T-cell (primary cell): Measurements from ENCODE around the gene GLB1L3. TPM values are rescaled to one million over a fixed set of nuclear protein-coding genes. Genes with fewer than 3 reads are reported as not detected.

Source experiments
- ATAC-seq, 4 experiments: fragments of 200-7000 bp in 3 of 4; fragments of 150-1000 bp in 1 of 4; cut with Tn5 transposase; replicated peaks in 1 of 4; 1 replicate in 3 of 4; 2 replicates in 1 of 4; pipeline ENCODE4 v1.10.0; 2021; ENCODE audit warnings: moderate library complexity in 3 of 4, mild to moderate bottlenecking in 2 of 4, moderate number of reproducible peaks in 1 of 4
- CTCF ChIA-PET, 2 donors: fragments of 300-600 bp; sonication (Branson Sonifier 250); formaldehyde crosslinking; loops; one replicate each; lab custom pipeline; 2022; ENCODE audit warnings: antibody characterized with exemption in 2 of 2; lab: Charles Lee
- POLR2A ChIA-PET, 2 donors: fragments of 300-600 bp; sonication (Branson Sonifier 250); formaldehyde crosslinking; loops; one replicate each; lab custom pipeline; 2022; ENCODE audit warnings: antibody characterized with exemption in 2 of 2; lab: Charles Lee
- DNase-seq, 35 experiments: peaks; one replicate each; pipeline versions ENCODE4 v3.0.0 to v3.0.0-alpha.2; 2013 to 2023
- H3K27ac ChIP-seq: one replicate; pipeline ENCODE4 v1.5.1; 2013; ENCODE audit warnings: low read length
- H3K27me3 ChIP-seq, 2 experiments: replicated peaks in 1 of 2; 1 replicate in 1 of 2; 2 replicates in 1 of 2; pipeline versions ENCODE4 v1.6.1 to v1.7.0; 2013; ENCODE audit warnings: low read length in 1 of 2, mixed read lengths in 1 of 2; ENCODE audit not compliant: control insufficient read depth in 2 of 2, insufficient read depth in 2 of 2; ENCODE audit errors: extremely low read depth in 1 of 2
- H3K36me3 ChIP-seq, 2 donors: 1 replicate in 1 of 2; 2 replicates in 1 of 2; pipeline versions ENCODE4 v1.6.1 to v1.7.0; 2013; ENCODE audit warnings: low read length in 1 of 2; ENCODE audit not compliant: control insufficient read depth in 2 of 2, insufficient read depth in 1 of 2; ENCODE audit errors: extremely low read depth in 1 of 2
- H3K4me1 ChIP-seq, 2 experiments: 1 replicate in 1 of 2; 2 replicates in 1 of 2; pipeline versions ENCODE4 v1.6.1 to v1.7.0; 2013; ENCODE audit warnings: low read length in 2 of 2, mixed read lengths in 1 of 2; ENCODE audit not compliant: insufficient read depth in 2 of 2, control insufficient read depth in 1 of 2; ENCODE audit errors: extremely low read depth in 1 of 2
- H3K4me3 ChIP-seq, 2 donors: 1 replicate in 1 of 2; 2 replicates in 1 of 2; pipeline versions ENCODE4 v1.5.1 to v1.7.0; 2013; ENCODE audit warnings: mild to moderate bottlenecking in 2 of 2, low read length in 1 of 2, moderate library complexity in 1 of 2; ENCODE audit not compliant: control insufficient read depth in 1 of 2; ENCODE audit errors: extremely low read depth in 1 of 2
- H3K9me3 ChIP-seq: 2 replicates; pipeline ENCODE4 v1.7.0; 2013
- H3K27ac Mint-ChIP-seq, 2 donors: one replicate each; pipeline ENCODE4 v1.8.0; 2020 to 2021; ENCODE audit warnings: mild to moderate bottlenecking in 2 of 2, mixed read lengths in 2 of 2
- H3K27me3 Mint-ChIP-seq, 2 donors: one replicate each; pipeline ENCODE4 v1.8.0; 2021 to 2022; ENCODE audit warnings: mixed read lengths in 2 of 2
- H3K36me3 Mint-ChIP-seq: one replicate; pipeline ENCODE4 v1.8.0; 2021; ENCODE audit warnings: mixed read lengths
- H3K4me1 Mint-ChIP-seq, 3 donors: one replicate each; pipeline ENCODE4 v1.8.0; 2020 to 2022; ENCODE audit warnings: mixed read lengths in 3 of 3, mild to moderate bottlenecking in 1 of 3
- H3K4me3 Mint-ChIP-seq, 3 donors: one replicate each; pipeline ENCODE4 v1.8.0; 2020 to 2022; ENCODE audit warnings: mild to moderate bottlenecking in 3 of 3, mixed read lengths in 3 of 3, moderate library complexity in 3 of 3
- H3K9me3 Mint-ChIP-seq, 3 donors: one replicate each; pipeline ENCODE4 v1.8.0; 2020 to 2022; ENCODE audit warnings: mixed read lengths in 3 of 3
- WGBS: methylation state at CpG from one replicate; pipeline ENCODE4 v1.1.5; 2013; ENCODE audit warnings: missing lambda C conversion rate; ENCODE audit not compliant: insufficient coverage; 5-methylcytosine and 5-hydroxymethylcytosine counted together
- total RNA-seq, 35 experiments: library from RNA in 6 of 35; stranded (reverse) in 6 of 35; fragments of 120-200 nt in 1 of 35; gene quantifications; one replicate each; pipeline versions ENCODE4 v1.2.1 to v1.2.4 and lab custom pipeline; 2013 to 2026

The GLB1L3 gene
- total RNA-seq, 5 donors from 2014 or later (not counting 1 experiment from before 2014, with no cell fraction given), result 1.3 to 2.8 (median 1.9) TPM

DNA sequence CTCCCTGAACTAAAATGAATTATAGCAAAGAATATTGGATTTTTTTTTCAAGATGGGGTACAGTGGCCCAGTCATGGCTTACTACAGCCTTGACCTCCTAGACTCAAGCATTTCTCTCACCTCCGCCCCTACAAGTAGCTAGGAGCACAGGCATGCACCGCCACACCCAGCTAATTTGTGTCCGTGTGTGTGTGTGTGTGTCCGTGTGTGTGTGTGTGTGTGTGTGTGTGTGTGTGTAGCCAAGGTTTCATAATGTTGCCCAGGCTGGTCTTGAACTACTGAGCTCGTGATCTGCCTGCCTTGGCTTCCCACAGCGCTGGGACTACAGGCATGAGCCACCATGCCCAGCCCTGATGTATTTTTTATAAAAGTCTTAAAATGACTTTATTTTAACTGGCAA is 35.6 kb upstream of the GLB1L3 start:
- Histone ChIP-seq H3K4me3 (no peak overlapping the region), H3K27ac (no peak overlapping the region), H3K36me3 (peaks cover 20 to 89% of the 10 kb centered on the region in 2 donors), H3K27me3 (no peaks in the 10 kb centered on the region), H3K4me1 (no peaks in the 10 kb centered on the region), H3K9me3 (no peaks in the 10 kb centered on the region)
- peaks cover 0 to 2% (median 0%) of the 10 kb centered on the region in 3 donors for H3K4me1 Mint-ChIP-seq
- H3K4me3 Mint-ChIP-seq, result no peak overlapping the region
- DNase-seq (no peak), ATAC-seq (no peak)
- ChIA-PET POLR2A (interaction anchor here in 1 of 2 donors (0.6 kb wide), 1 partner anchor 21 kb away, joined by 4 read pairs; no protein-coding TSS in a partner anchor), CTCF (interaction anchor here (0.6 to 1.1 kb wide), 2 partner anchors 11 to 79 kb away, joined by 3 to 4 read pairs; no protein-coding TSS in a partner anchor)
- WGBS, result no CpG with 5 or more reads among the region's 6 CpGs
- H3K27ac Mint-ChIP-seq, result no peak overlapping the region
- H3K9me3 Mint-ChIP-seq, result no peaks in the 10 kb centered on the region
- no peaks in the 10 kb centered on the region for H3K27me3 Mint-ChIP-seq
- peaks cover 54% of the 10 kb centered on the region for H3K36me3 Mint-ChIP-seq

DNA sequence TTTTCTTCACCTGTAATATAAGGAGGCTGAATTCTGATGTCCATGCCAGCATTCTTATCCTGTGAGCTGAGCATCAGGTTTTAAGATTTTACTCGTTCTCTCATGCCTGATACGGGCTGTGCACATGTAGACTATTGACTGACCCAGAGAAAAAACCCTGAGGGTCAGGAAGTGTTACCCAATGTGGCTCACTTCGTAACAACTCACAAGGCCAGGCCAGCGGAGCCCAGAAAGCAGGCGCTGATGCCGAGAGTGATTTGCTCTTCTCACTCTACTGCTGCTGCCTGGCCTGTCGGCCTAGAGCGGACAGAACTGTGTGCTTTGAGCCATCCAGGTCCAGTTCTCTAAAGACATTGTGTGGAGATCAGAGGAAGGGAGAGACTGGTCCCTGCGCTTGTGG is 33.8 kb upstream of the GLB1L3 start:
- 97% methylated on average over 3 of the region's 9 CpGs for WGBS
- ChIA-PET CTCF (no interaction called here), POLR2A (no interaction called here)
- peaks cover 0 to 2% (median 0%) of the 10 kb centered on the region in 3 donors for H3K4me1 Mint-ChIP-seq
- H3K36me3 ChIP-seq, result peaks cover 30 to 87% of the 10 kb centered on the region in 2 donors
- H3K9me3 ChIP-seq, result no peaks in the 10 kb centered on the region
- H3K36me3 Mint-ChIP-seq, result peaks cover 55% of the 10 kb centered on the region
- H3K27ac Mint-ChIP-seq, result peak overlapping the region in 1 of 2 donors; percentile 5
- no peaks in the 10 kb centered on the region for H3K4me1 ChIP-seq
- no peak overlapping the region for H3K4me3 ChIP-seq
- no peaks in the 10 kb centered on the region for H3K27me3 ChIP-seq
- H3K9me3 Mint-ChIP-seq, result no peaks in the 10 kb centered on the region
- no peaks in the 10 kb centered on the region for H3K27me3 Mint-ChIP-seq
- DNase-seq (no peak), ATAC-seq (no peak)
- H3K4me3 Mint-ChIP-seq, result no peak overlapping the region
- H3K27ac ChIP-seq, result no peak overlapping the region

DNA sequence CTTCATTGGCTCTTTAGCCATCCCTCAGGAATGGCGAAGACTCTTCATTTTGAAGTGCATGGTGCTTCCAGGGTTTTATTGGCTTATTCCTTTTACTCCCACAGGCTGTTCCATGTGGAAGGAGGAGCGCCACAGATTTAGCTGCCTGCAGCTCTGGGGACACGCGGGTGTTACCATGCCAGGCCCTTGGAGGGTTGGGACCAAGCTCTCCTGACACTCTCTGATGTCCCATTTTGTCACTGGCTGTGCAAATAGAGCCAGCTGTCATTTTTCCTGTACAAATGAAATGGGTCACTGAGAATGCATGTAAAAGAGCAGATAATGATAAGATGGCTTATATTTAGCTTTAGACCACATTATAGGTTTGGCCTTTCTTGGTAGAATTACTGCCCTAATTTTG is 32.3 kb upstream of the GLB1L3 start:
- Mint-ChIP-seq H3K27ac (no peak overlapping the region), H3K27me3 (no peaks in the 10 kb centered on the region), H3K4me1 (peaks cover 0 to 2% (median 0%) of the 10 kb centered on the region in 3 donors), H3K9me3 (no peaks in the 10 kb centered on the region), H3K4me3 (no peak overlapping the region), H3K36me3 (peaks cover 56% of the 10 kb centered on the region)
- H3K27me3 ChIP-seq, result no peaks in the 10 kb centered on the region
- CTCF ChIA-PET, result interaction anchor here (1.2 to 1.6 kb wide), 4 partner anchors 15 to 37 kb away, joined by 3 to 5 read pairs (median 4); no protein-coding TSS in a partner anchor
- 97% methylated on average over 4 of the region's 4 CpGs for WGBS
- no peak overlapping the region for H3K27ac ChIP-seq
- no peaks in the 10 kb centered on the region for H3K4me1 ChIP-seq
- ATAC-seq (no peak), DNase-seq (no peak)
- no peak overlapping the region for H3K4me3 ChIP-seq
- POLR2A ChIA-PET, result no interaction called here
- H3K9me3 ChIP-seq, result no peaks in the 10 kb centered on the region
- H3K36me3 ChIP-seq, result peaks cover 33 to 88% of the 10 kb centered on the region in 2 donors

DNA sequence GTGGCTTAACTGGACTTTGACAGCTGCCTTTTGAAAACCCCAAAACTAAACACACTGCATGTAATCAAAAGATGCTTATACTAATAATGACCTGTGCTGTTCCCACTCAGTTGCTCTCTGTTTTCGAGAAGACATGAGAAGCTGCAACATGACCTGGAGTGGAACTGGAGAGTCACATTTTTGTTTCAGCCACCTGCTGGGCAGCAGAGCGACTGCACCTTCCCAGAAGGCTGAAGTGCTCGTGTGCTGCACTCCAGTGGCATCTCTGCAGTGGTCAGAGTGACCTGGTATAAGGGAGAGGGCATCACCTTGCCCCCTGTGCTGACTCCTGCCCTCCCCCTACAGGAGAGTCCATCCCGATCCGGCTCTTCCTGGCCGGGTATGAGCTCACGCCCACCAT is 31.6 kb upstream of the GLB1L3 start:
- 85% methylated on average over 5 of the region's 7 CpGs for WGBS
- Histone ChIP-seq H3K9me3 (no peaks in the 10 kb centered on the region), H3K27ac (no peak overlapping the region), H3K36me3 (peaks cover 34 to 88% of the 10 kb centered on the region in 2 donors), H3K4me3 (no peak overlapping the region), H3K4me1 (no peaks in the 10 kb centered on the region), H3K27me3 (no peaks in the 10 kb centered on the region)
- CTCF ChIA-PET, result interaction anchor here (0.6 to 1.6 kb wide), 5 partner anchors 16 to 37 kb away, joined by 3 to 5 read pairs (median 4); no protein-coding TSS in a partner anchor
- Mint-ChIP-seq H3K4me3 (no peak overlapping the region), H3K9me3 (no peaks in the 10 kb centered on the region), H3K27ac (peak overlapping the region in 1 of 2 donors; percentile 46), H3K36me3 (peaks cover 58% of the 10 kb centered on the region), H3K4me1 (peaks cover 0 to 2% (median 0%) of the 10 kb centered on the region in 3 donors), H3K27me3 (no peaks in the 10 kb centered on the region)
- POLR2A ChIA-PET, result no interaction called here
- DNase-seq (peak in 7 of 35 experiments; percentile 12 to 53 (median 20)), ATAC-seq (peak in 3 of 4 experiments; percentile 36 to 69 (median 59))

DNA sequence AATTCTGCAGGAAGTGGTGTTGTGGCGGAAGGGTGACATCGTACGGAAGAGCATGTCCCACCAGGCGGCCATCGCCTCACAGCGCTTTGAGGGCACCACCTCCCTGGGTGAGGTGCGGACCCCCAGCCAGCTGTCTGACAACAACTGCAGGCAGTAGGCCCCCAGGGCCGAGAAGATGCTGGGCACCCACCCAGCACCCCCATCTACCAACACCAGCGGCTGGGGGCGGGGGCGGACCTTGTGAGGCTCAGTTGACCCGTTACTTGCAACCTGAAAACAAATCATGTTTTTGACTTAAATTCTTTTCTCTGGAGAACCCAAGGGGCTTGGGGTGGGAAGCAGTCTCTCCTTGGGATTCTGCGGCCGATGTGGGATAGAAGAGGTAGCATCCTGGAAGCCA is 30.7 kb upstream of the GLB1L3 start:
- Histone ChIP-seq H3K27me3 (no peaks in the 10 kb centered on the region), H3K4me3 (no peak overlapping the region), H3K9me3 (no peaks in the 10 kb centered on the region), H3K4me1 (no peaks in the 10 kb centered on the region), H3K27ac (no peak overlapping the region), H3K36me3 (peaks cover 37 to 88% of the 10 kb centered on the region in 2 donors)
- peaks cover 0 to 2% (median 0%) of the 10 kb centered on the region in 3 donors for H3K4me1 Mint-ChIP-seq
- no peaks in the 10 kb centered on the region for H3K27me3 Mint-ChIP-seq
- ChIA-PET CTCF (interaction anchor here (1.2 to 1.6 kb wide), 2 partner anchors 16 to 38 kb away, joined by 3 to 5 read pairs; no protein-coding TSS in a partner anchor), POLR2A (no interaction called here)
- WGBS, result 100% methylated on average over 2 of the region's 14 CpGs
- DNase-seq, result no peak
- H3K4me3 Mint-ChIP-seq, result no peak overlapping the region
- ATAC-seq, result no peak
- H3K36me3 Mint-ChIP-seq, result peaks cover 51% of the 10 kb centered on the region
- no peak overlapping the region for H3K27ac Mint-ChIP-seq
- H3K9me3 Mint-ChIP-seq, result no peaks in the 10 kb centered on the region

DNA sequence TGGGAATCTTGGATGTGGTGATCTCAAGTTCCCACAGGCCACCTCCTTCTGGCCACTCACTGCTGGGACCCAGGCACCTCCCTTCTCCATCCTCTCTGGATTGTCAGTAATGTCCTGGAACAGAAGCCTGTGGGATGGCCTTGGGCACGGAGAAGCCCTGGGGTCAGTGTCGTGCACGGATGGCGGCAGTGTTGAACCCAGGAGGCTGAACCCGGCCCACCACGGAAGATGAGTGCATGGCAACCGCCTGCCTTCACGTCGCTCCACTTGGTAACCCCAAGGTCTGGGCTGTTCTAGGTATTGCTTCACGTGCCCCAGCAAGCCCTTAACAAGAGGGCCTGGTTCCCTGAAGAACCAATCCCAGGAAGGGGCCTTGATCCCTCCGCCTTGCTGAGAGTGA is 30.1 kb upstream of the GLB1L3 start:
- POLR2A ChIA-PET, result no interaction called here
- DNase-seq, result no peak
- H3K4me3 ChIP-seq, result no peak overlapping the region
- Mint-ChIP-seq H3K36me3 (peaks cover 51% of the 10 kb centered on the region), H3K27ac (no peak overlapping the region), H3K27me3 (no peaks in the 10 kb centered on the region), H3K9me3 (no peaks in the 10 kb centered on the region), H3K4me1 (peaks cover 0 to 3% (median 0%) of the 10 kb centered on the region in 3 donors), H3K4me3 (no peak overlapping the region)
- H3K36me3 ChIP-seq, result peaks cover 39 to 87% of the 10 kb centered on the region in 2 donors
- no peaks in the 10 kb centered on the region for H3K4me1 ChIP-seq
- CTCF ChIA-PET, result no interaction called here
- H3K27me3 ChIP-seq, result no peaks in the 10 kb centered on the region
- no peak for ATAC-seq
- no peaks in the 10 kb centered on the region for H3K9me3 ChIP-seq
- 89% methylated on average over 11 of the region's 11 CpGs for WGBS
- H3K27ac ChIP-seq, result no peak overlapping the region
